ENCODE results near the gene PDE2A. TPM values are rescaled to one million over a fixed set of nuclear protein-coding genes. Genes with fewer than 3 reads are reported as not detected.

Gene PDE2A
- total RNA-seq, 1 donor: not detected

DNA sequence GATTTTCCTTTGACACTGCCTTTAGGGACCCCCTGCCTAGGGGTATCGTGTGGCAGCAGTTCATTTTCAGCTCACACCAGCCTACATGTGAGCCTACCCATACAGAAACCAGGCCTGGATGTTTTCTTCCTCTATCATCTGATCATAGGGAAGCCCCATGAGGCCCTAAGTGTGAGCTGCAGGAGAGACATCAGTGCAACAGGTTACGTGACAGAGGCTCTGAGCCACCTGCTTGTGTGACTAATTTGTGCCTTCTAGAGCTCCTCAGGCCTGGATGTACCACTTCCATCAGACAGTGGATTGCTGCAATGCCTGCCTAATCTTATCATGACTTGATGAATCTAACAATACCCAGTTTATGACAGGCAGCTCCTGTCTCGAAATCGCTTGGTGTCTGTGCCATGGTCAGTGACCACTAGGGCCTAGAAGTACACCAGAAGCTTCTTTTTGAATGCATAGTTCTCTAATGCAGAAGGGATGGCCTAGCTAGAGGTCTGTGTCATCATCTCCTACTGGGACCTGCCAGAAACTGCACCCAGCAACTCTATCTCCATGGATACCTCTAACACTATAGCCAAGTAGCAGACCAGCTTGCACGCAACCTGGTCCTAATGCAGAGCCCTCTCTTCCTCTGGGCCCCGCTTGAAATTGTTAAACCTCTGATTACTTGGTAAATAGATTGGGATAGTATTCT is 130.2 kb downstream of the PDE2A start:
- TF ChIP-seq, protein P1, sequence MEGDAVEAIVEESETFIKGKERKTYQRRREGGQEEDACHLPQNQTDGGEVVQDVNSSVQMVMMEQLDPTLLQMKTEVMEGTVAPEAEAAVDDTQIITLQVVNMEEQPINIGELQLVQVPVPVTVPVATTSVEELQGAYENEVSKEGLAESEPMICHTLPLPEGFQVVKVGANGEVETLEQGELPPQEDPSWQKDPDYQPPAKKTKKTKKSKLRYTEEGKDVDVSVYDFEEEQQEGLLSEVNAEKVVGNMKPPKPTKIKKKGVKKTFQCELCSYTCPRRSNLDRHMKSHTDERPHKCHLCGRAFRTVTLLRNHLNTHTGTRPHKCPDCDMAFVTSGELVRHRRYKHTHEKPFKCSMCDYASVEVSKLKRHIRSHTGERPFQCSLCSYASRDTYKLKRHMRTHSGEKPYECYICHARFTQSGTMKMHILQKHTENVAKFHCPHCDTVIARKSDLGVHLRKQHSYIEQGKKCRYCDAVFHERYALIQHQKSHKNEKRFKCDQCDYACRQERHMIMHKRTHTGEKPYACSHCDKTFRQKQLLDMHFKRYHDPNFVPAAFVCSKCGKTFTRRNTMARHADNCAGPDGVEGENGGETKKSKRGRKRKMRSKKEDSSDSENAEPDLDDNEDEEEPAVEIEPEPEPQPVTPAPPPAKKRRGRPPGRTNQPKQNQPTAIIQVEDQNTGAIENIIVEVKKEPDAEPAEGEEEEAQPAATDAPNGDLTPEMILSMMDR (IDR thresholded peaks at IDR 0.05; ENCODE audit: insufficient read depth, low read length): no peak
- no peak overlapping the region for H3K4me3 ChIP-seq (ENCODE audit: low read depth, low read length)
- DNase-seq (ENCODE audit: low read depth): no peak

DNA sequence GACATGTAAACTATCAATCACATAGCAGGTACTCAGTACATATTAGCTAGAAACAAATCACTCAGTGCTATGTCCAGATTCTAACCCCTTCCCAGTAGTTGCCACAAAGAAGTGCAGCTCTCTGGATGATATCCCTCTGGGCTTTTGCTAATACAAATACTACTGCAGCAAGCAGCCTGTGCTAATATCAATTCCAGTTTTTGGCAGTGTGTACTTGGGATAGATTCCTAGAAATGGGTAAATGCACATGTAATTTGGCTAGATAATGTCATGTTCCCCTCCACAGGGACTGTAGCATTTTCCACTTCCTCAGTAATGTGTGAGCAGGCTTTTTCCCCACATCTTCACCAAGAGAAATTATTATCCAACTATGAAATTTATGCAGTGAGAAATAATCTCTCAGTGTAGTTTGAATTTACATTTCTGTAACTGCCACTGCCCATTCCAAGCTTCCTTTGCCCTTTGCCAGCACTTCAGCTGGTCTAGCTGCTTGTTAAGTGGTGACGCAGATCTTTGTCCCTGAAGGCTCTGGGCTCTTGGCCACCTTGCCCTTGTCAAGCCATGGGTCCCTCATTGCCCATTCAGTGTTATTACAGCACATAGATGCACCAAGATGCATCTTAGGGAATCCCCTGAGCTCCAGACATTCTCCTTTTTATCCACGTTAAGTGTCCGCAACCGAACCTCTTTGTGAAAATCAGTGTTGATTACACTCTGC is 132.8 kb downstream of the PDE2A start:
- no peak for DNase-seq (ENCODE audit: low read depth)
- TF ChIP-seq, protein P1 (IDR thresholded peaks at IDR 0.05; ENCODE audit: insufficient read depth, low read length): no peak
- no peak overlapping the region for H3K4me3 ChIP-seq (ENCODE audit: low read depth, low read length)

DNA sequence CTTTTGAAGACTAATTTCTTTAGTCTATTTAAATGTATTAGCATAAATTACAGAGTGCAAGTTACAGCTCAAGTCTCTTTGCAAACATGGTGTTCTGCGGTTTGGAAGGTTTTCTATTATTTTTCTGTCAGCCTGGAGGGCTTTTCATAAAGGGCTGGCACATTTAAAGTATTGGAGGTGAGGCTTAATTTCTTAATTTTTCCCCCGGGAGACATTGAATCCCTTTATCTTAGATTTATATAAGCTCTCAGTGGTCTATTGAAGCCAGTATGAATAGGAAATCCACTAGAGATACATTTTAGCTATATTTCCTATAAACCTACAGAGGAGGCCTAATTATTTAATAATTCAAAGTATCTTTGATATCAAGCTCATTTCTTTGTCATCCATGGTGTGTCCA is 137.2 kb downstream of the PDE2A start:
- DNase-seq (ENCODE audit: low read depth): no peak
- no peak overlapping the region for H3K4me3 ChIP-seq (ENCODE audit: low read depth, low read length)
- TF ChIP-seq, protein P1 (IDR thresholded peaks at IDR 0.05; ENCODE audit: insufficient read depth, low read length): no peak

DNA sequence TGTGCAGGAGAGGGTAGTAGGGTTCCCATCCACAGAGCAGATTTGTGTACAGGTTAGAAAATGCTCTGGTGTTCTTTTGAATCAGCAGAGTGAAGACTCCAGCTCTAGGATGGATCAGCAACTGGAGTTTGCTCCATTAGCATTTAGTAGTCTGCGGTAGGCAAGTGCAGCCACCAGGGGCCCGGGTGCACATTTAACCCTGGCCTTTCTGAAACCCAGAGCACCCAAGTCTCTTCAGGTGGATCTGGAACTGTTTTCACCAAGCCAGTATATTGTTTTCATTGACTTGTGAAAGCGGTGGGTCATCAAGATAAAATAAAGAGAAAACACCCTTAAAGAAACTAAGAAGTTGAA is 139.1 kb downstream of the PDE2A start:
- H3K4me3 ChIP-seq (ENCODE audit: low read depth, low read length): no peak overlapping the region
- TF ChIP-seq, protein P1 (IDR thresholded peaks at IDR 0.05; ENCODE audit: insufficient read depth, low read length): peak; percentile 50
- no peak for DNase-seq (ENCODE audit: low read depth)

DNA sequence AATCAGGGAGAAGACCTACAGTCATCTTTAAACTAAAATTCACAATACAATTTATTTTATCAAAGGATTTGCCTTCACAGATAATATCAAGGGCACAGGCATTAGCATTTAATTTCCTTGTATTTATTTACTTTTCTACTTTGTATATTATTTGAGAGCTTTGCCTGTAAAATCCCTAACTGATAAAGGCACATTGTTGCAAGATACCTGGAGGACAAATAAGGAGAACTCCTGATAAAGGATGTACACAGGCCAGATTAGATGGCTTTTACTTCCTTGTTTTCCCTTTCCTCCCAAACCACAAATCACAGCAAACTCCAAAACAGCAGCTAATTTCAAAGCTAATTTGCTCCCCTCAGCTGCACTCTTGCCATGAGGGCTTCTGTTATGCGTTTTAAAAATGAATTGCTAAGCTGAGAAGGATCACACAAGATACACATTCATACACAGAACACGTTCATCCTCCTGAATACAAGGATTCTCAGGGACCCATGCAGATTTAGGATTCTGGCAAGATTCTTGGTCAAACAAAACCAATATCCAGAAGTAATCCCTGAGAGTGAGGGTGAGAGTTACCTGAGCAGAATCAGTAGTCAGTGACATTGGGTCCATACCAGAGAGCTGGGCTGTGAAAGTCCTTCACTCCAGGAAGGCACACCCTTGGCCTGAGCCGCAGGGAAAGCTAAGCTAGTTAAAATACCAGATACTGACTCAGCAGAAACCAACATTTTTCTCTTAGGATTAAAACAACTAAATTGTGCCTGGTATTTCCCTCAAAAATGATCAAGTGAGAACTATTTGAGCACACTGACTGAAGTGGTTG is 139.6 kb downstream of the PDE2A start:
- TF ChIP-seq, protein P1 (IDR thresholded peaks at IDR 0.05; ENCODE audit: insufficient read depth, low read length): no peak
- peak; percentile 63 for DNase-seq (ENCODE audit: low read depth)
- no peak overlapping the region for H3K4me3 ChIP-seq (ENCODE audit: low read depth, low read length)

DNA sequence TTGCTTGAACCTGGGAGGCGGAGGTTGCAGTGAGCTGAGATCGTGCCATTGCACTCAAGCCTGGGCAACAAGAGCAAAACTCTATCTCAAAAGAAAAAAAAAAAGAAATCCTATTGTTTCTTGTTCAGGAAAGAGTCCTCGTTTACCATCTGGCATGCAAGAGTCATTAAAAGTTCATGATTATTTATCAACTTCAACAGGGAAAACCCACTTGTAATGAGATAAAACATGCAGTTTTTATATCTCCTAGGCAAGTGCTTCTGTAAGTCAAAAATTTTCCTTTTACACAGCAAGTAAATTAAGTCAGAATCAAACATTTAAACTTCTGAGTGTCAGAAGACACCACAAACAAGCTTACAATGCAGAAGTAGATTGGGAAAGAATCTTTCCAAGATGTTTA is 145.2 kb downstream of the PDE2A start:
- no peak for DNase-seq (ENCODE audit: low read depth)
- TF ChIP-seq, protein P1 (IDR thresholded peaks at IDR 0.05; ENCODE audit: insufficient read depth, low read length): no peak
- no peak overlapping the region for H3K4me3 ChIP-seq (ENCODE audit: low read depth, low read length)
